Endothelial cell (in vitro differentiated cells): ENCODE results near the gene STX4. TPM values are rescaled to one million over a fixed set of nuclear protein-coding genes. Genes with fewer than 3 reads are reported as not detected.
A peak's percentile ranks its signal among the peaks of the same experiment; 100 is the strongest.
"Not testable (repeated sequence)": the region's sequence is repeated elsewhere in the genome, so short reads cannot be mapped to it uniquely, and the experiment has no call there.

Source experiments
- DNase-seq: peaks from one replicate; pipeline ENCODE4 v3.0.0; 2021; ENCODE audit warnings: low spot score
- H3K27ac Mint-ChIP-seq: one replicate; pipeline ENCODE4 v1.8.0; 2021; ENCODE audit warnings: mixed read lengths, inconsistent platforms; ENCODE audit not compliant: unreplicated experiment
- H3K27me3 Mint-ChIP-seq: one replicate; pipeline ENCODE4 v1.8.0; 2021; ENCODE audit warnings: mild to moderate bottlenecking, moderate library complexity, mixed read lengths, inconsistent platforms; ENCODE audit not compliant: unreplicated experiment
- H3K36me3 Mint-ChIP-seq: one replicate; pipeline ENCODE4 v1.8.0; 2021; ENCODE audit warnings: mild to moderate bottlenecking, low read depth, mixed read lengths, inconsistent platforms; ENCODE audit not compliant: unreplicated experiment
- H3K4me1 Mint-ChIP-seq: one replicate; pipeline ENCODE4 v1.8.0; 2021; ENCODE audit warnings: mild to moderate bottlenecking, mixed read lengths, inconsistent platforms; ENCODE audit not compliant: unreplicated experiment
- H3K4me3 Mint-ChIP-seq: one replicate; pipeline ENCODE4 v1.8.0; 2021; ENCODE audit warnings: mild to moderate bottlenecking, mixed read lengths, inconsistent platforms; ENCODE audit not compliant: unreplicated experiment
- H3K9me3 Mint-ChIP-seq: one replicate; pipeline ENCODE4 v1.8.0; 2021; ENCODE audit warnings: mixed read lengths, inconsistent platforms; ENCODE audit not compliant: unreplicated experiment
- CTCF ChIP-seq: fragments of 200-600 bp; sonication (generic); IDR thresholded peaks from one replicate; pipeline ENCODE4 v1.5.0; 2021; ENCODE audit warnings: antibody characterized with exemption; ENCODE audit not compliant: unreplicated experiment
- total RNA-seq: library from RNA; stranded (reverse); fragmentation: NEBNext Ultra II Directional; extraction: Animal tissue kit (Norgen Biotek cat#: 25700); gene quantifications from one replicate; pipeline ENCODE4 v1.2.1, GENCODE V29; 2021; ENCODE audit not compliant: unreplicated experiment

STX4 gene
- total RNA-seq, 1 donor from 2014 or later, result 74.2 TPM

- Mint-ChIP-seq H3K36me3 (peaks cover 5% of the 10 kb centered on the region), H3K27ac (no peak overlapping the region), H3K4me1 (peaks cover 4% of the 10 kb centered on the region), H3K4me3 (peak overlapping the region; percentile 37), H3K27me3 (peaks cover 20% of the 10 kb centered on the region), H3K9me3 (no peaks in the 10 kb centered on the region)
- no peak for DNase-seq
- TF ChIP-seq CTCF, result no peak
Measured at GRCh38 chr16:31008551-31008950, 24.8 kb upstream of the STX4 start.

- H3K27ac Mint-ChIP-seq, result no peak overlapping the region
- no peak for TF ChIP-seq CTCF
- no peaks in the 10 kb centered on the region for H3K9me3 Mint-ChIP-seq
- H3K36me3 Mint-ChIP-seq, result peaks cover 5% of the 10 kb centered on the region
- DNase-seq, result no peak
- H3K4me1 Mint-ChIP-seq, result peaks cover 4% of the 10 kb centered on the region
- H3K27me3 Mint-ChIP-seq, result peaks cover 20% of the 10 kb centered on the region
- H3K4me3 Mint-ChIP-seq, result peak overlapping the region; percentile 37
Measured at GRCh38 chr16:31009120-31009519, 24.2 kb upstream of the STX4 start.

- no peaks in the 10 kb centered on the region for H3K9me3 Mint-ChIP-seq
- H3K27ac Mint-ChIP-seq, result no peak overlapping the region
- H3K4me1 Mint-ChIP-seq, result peaks cover 4% of the 10 kb centered on the region
- no peak for TF ChIP-seq CTCF
- H3K27me3 Mint-ChIP-seq, result peaks cover 22% of the 10 kb centered on the region
- H3K4me3 Mint-ChIP-seq, result peak overlapping the region; percentile 72
- no peak for DNase-seq
- H3K36me3 Mint-ChIP-seq, result peaks cover 5% of the 10 kb centered on the region
Measured at GRCh38 chr16:31009894-31010584, 23.3 kb upstream of the STX4 start.

- H3K4me1 Mint-ChIP-seq, result peaks cover 4% of the 10 kb centered on the region
- H3K27me3 Mint-ChIP-seq, result peaks cover 20% of the 10 kb centered on the region
- no peaks in the 10 kb centered on the region for H3K9me3 Mint-ChIP-seq
- H3K27ac Mint-ChIP-seq, result no peak within 1 kb of the TSS
- TF ChIP-seq CTCF, result no peak
- peak within 1 kb of the TSS; percentile 88 for H3K4me3 Mint-ChIP-seq
- DNase-seq, result peak; percentile 48
- H3K36me3 Mint-ChIP-seq, result peaks cover 5% of the 10 kb centered on the region
Measured at GRCh38 chr16:31010585-31011325, 22.6 kb upstream of the STX4 start, which contains the start of gene STX1B. STX1B (minus strand) TSS chr16:31010638; CDS start chr16:31010396, 242 bp downstream.

- DNase-seq, H3K27ac Mint-ChIP-seq, H3K36me3 Mint-ChIP-seq, H3K9me3 Mint-ChIP-seq, H3K4me1 Mint-ChIP-seq: not testable (repeated sequence)
- Mint-ChIP-seq H3K4me3 (peak overlapping the region; percentile 88), H3K27me3 (peaks cover 20% of the 10 kb centered on the region)
Measured at GRCh38 chr16:31011815-31012214, 21.5 kb upstream of the STX4 start.

- H3K27me3 Mint-ChIP-seq, result peaks cover 18% of the 10 kb centered on the region
- H3K4me1 Mint-ChIP-seq, H3K27ac Mint-ChIP-seq, DNase-seq, H3K9me3 Mint-ChIP-seq, H3K36me3 Mint-ChIP-seq, H3K4me3 Mint-ChIP-seq: not testable (repeated sequence)
Measured at GRCh38 chr16:31013292-31013691, 20.1 kb upstream of the STX4 start.
